Liver (tissue), 9 donors: ENCODE data around the gene PHLPP2. TPM values are rescaled to one million over a fixed set of nuclear protein-coding genes. Genes with fewer than 3 reads are reported as not detected.

Experiments
- DNase-seq: peaks from one replicate; pipeline ENCODE4 v3.0.0-alpha.2; 2017; ENCODE audit warnings: low spot score
- H3K27ac ChIP-seq, 2 donors: one replicate each; pipeline ENCODE4 v1.7.0; 2013; ENCODE audit warnings: inconsistent platforms in 2 of 2, low read length in 2 of 2, control low read depth in 1 of 2, low read depth in 1 of 2, mild to moderate bottlenecking in 1 of 2
- H3K27me3 ChIP-seq, 4 donors: one replicate each; pipeline versions ENCODE4 v1.6.1 to v1.7.0; 2013; ENCODE audit warnings: low read length in 3 of 4, inconsistent platforms in 1 of 4, mild to moderate bottlenecking in 1 of 4, moderate library complexity in 1 of 4; ENCODE audit not compliant: control insufficient read depth in 4 of 4, insufficient read depth in 4 of 4
- H3K36me3 ChIP-seq, 4 donors: one replicate each; pipeline versions ENCODE4 v1.6.1 to v1.7.0; 2013; ENCODE audit warnings: low read length in 3 of 4, mild to moderate bottlenecking in 3 of 4, low read depth in 1 of 4, moderate library complexity in 1 of 4; ENCODE audit not compliant: control insufficient read depth in 4 of 4, insufficient read depth in 3 of 4
- H3K4me1 ChIP-seq, 4 donors: one replicate each; pipeline versions ENCODE4 v1.6.1 to v1.7.0; 2013; ENCODE audit warnings: low read length in 3 of 4, mild to moderate bottlenecking in 3 of 4, moderate library complexity in 1 of 4; ENCODE audit not compliant: control insufficient read depth in 4 of 4, insufficient read depth in 4 of 4
- H3K4me3 ChIP-seq, 3 donors: one replicate each; pipeline versions ENCODE4 v1.6.1 to v1.7.0; 2013; ENCODE audit warnings: low read length in 3 of 3, control low read depth in 1 of 3, low read depth in 1 of 3, mild to moderate bottlenecking in 1 of 3
- H3K9ac ChIP-seq, 2 donors: one replicate each; pipeline ENCODE4 v1.7.0; 2013; ENCODE audit warnings: low read length in 2 of 2, mild to moderate bottlenecking in 2 of 2, moderate library complexity in 2 of 2, control low read depth in 1 of 2, low read depth in 1 of 2
- H3K9me3 ChIP-seq, 4 donors: one replicate each; pipeline versions ENCODE4 v1.6.1 to v1.7.0; 2013; ENCODE audit warnings: low read length in 3 of 4; ENCODE audit not compliant: control insufficient read depth in 4 of 4
- ATF3 ChIP-seq: IDR thresholded peaks from 2 replicates; pipeline ENCODE4 v1.6.1; 2016; ENCODE audit warnings: antibody characterized with exemption
- CTCF ChIP-seq: fragments of 150-350 bp; IDR thresholded peaks from 2 replicates; pipeline ENCODE4 v1.5.1; 2017; ENCODE audit warnings: improper control_type of control experiment, low read depth, low read length; ENCODE audit not compliant: missing input control
- EGR1 ChIP-seq, 2 donors: IDR thresholded peaks; 2 replicates each; pipeline ENCODE4 v1.6.1; 2016 to 2018; ENCODE audit warnings: antibody characterized with exemption in 2 of 2, low read depth in 2 of 2
- FOXA2 ChIP-seq: IDR thresholded peaks from 2 replicates; pipeline ENCODE4 v1.6.1; 2016; ENCODE audit warnings: antibody characterized with exemption
- GABPA ChIP-seq, 2 donors: IDR thresholded peaks in 1 of 2; conservative IDR thresholded peaks in 1 of 2; 2 replicates each; pipeline ENCODE4 v1.6.1; 2016; ENCODE audit warnings: antibody characterized with exemption in 2 of 2, mild to moderate bottlenecking in 1 of 2, moderate library complexity in 1 of 2
- HNF4A ChIP-seq, 2 donors: conservative IDR thresholded peaks; 2 replicates each; pipeline ENCODE4 v1.6.1; 2016; ENCODE audit warnings: antibody characterized with exemption in 2 of 2, mild to moderate bottlenecking in 2 of 2
- HNF4G ChIP-seq: IDR thresholded peaks from 2 replicates; pipeline ENCODE4 v1.6.1; 2016; ENCODE audit warnings: antibody characterized with exemption
- NR2F2 ChIP-seq: IDR thresholded peaks from 2 replicates; pipeline ENCODE4 v1.6.1; 2016; ENCODE audit warnings: antibody characterized with exemption
- RAD21 ChIP-seq, 2 donors: IDR thresholded peaks; 2 replicates each; pipeline ENCODE4 v1.6.1; 2016; ENCODE audit warnings: antibody characterized with exemption in 2 of 2, mild to moderate bottlenecking in 2 of 2
- REST ChIP-seq: IDR thresholded peaks from 2 replicates; pipeline ENCODE4 v1.6.1; 2016; ENCODE audit warnings: antibody characterized with exemption, mild to moderate bottlenecking
- RXRA ChIP-seq, 2 donors: IDR thresholded peaks; 2 replicates each; pipeline ENCODE4 v1.6.1; 2017 to 2018; ENCODE audit warnings: antibody characterized with exemption in 2 of 2, mild to moderate bottlenecking in 1 of 2
- SP1 ChIP-seq: IDR thresholded peaks from 2 replicates; pipeline ENCODE4 v1.6.1; 2018; ENCODE audit warnings: antibody characterized with exemption, mild to moderate bottlenecking
- TAF1 ChIP-seq: conservative IDR thresholded peaks from 2 replicates; pipeline ENCODE4 v1.6.1; 2016; ENCODE audit warnings: antibody characterized with exemption, mild to moderate bottlenecking
- ZBTB33 ChIP-seq: IDR thresholded peaks from 2 replicates; pipeline ENCODE4 v1.6.1; 2016; ENCODE audit warnings: antibody characterized with exemption
- WGBS: extraction: QIAGEN DNeasy Blood & Tissue Kit; methylation state at CpG from one replicate; pipeline ENCODE4 v1.1.7; 2013; 5-methylcytosine and 5-hydroxymethylcytosine counted together
- polyA plus RNA-seq, 2 donors: library from polyadenylated mRNA; stranded (reverse) in 1 of 2; unstranded in 1 of 2; fragments of 200-250 nt in 1 of 2; fragments of >200 nt in 1 of 2; fragmentation: Nextera tagmentation in 1 of 2; extraction: Ambion mirVana in 1 of 2; gene quantifications; one replicate each; pipeline versions ENCODE4 v1.2.1 to v1.2.3, GENCODE V29; 2013 to 2015
- total RNA-seq, 2 donors: library from RNA; depleted of rRNA; stranded (reverse); fragments of >200 nt; gene quantifications; one replicate each; pipeline ENCODE4 v1.2.3, GENCODE V29; 2014
- donor health status: healthy.
- donor health status: healthy.
- donor health status: healthy.
- donor health status: healthy.
- donor health status: healthy.

PHLPP2 gene
- total and polyA plus RNA-seq, 4 donors = 1.2 to 7.8 (median 3.9) TPM

GRCh38 chr16:71626018-71626857, 98.3 kb downstream of the PHLPP2 start, which contains the start of gene MARVELD3:
TSS of gene MARVELD3 (plus strand) at chr16:71626184. CDS start at chr16:71626230, 46 bp downstream.
- H3K4me3 ChIP-seq = peak within 1 kb of the TSS; percentile 11 to 84 (median 81)
- H3K4me1 ChIP-seq = peaks cover 9 to 13% (median 10%) of the 10 kb centered on the region in 4 donors
- TF ChIP-seq HNF4G (no peak), ATF3 (no peak), RXRA (IDR thresholded peaks at IDR 0.05) (no peak)
- peak within 1 kb of the TSS; percentile 37 to 41 for H3K27ac ChIP-seq
- peak; percentile 79 for DNase-seq
- H3K9ac ChIP-seq = peak within 1 kb of the TSS; percentile 47 to 58
- no peaks in the 10 kb centered on the region for H3K9me3 ChIP-seq
- H3K27me3 ChIP-seq = no peaks in the 10 kb centered on the region
- H3K36me3 ChIP-seq = peaks cover 0 to 3% (median 0%) of the 10 kb centered on the region in 4 donors
- WGBS = under 1% methylated on average over 98 of the region's 98 CpGs

- DNase-seq = no peak
- Histone ChIP-seq H3K4me3 (no peak overlapping the region), H3K36me3 (peaks cover 0 to 3% (median 0%) of the 10 kb centered on the region in 4 donors), H3K27ac (no peak overlapping the region), H3K4me1 (peaks cover 9 to 13% (median 10%) of the 10 kb centered on the region in 4 donors), H3K9me3 (no peaks in the 10 kb centered on the region), H3K9ac (no peak overlapping the region), H3K27me3 (no peaks in the 10 kb centered on the region)
- 97% methylated on average over 7 of the region's 7 CpGs for WGBS
- TF ChIP-seq REST (no peak), NR2F2 (no peak), EGR1 (IDR thresholded peaks at IDR 0.05; ENCODE audit: low read depth in 2 of 2) (no peak), GABPA (IDR thresholded peaks at IDR 0.05 in 1 of 2, conservative IDR thresholded peaks at IDR 0.05 in 1 of 2) (no peak), SP1 (no peak), RAD21 (IDR thresholded peaks at IDR 0.05) (no peak), TAF1 (no peak), FOXA2 (no peak)
These were observed 99.2 kb downstream of the PHLPP2 start for GRCh38 chr16:71625113-71625850.

- DNase-seq = no peak
- no peaks in the 10 kb centered on the region for H3K36me3 ChIP-seq
- peak overlapping the region in 1 of 2 donors; percentile 54 for H3K9ac ChIP-seq
- H3K27ac ChIP-seq = peak overlapping the region; percentile 42 to 60
- no peaks in the 10 kb centered on the region for H3K27me3 ChIP-seq
- 22% methylated on average over 3 of the region's 3 CpGs for WGBS
- no peaks in the 10 kb centered on the region for H3K9me3 ChIP-seq
- no peak overlapping the region for H3K4me3 ChIP-seq
- H3K4me1 ChIP-seq = peaks cover 9 to 13% (median 10%) of the 10 kb centered on the region in 4 donors
- TF ChIP-seq HNF4G (peak; percentile 25), FOXA2 (no peak), ZBTB33 (no peak), SP1 (peak; percentile 80), HNF4A (conservative IDR thresholded peaks at IDR 0.05) (peak; percentile 63 to 65), CTCF (no peak), RXRA (IDR thresholded peaks at IDR 0.05) (peak in 1 of 2 donors; percentile 34)
These were observed 100.9 kb downstream of the PHLPP2 start for GRCh38 chr16:71623597-71623996.
